Activated T-cell treated with anti-CD3 and anti-CD28 coated beads, Interleukin-2, amount 50 U/mL, for 24 hours (primary cell): ENCODE measurements around the gene CRMP1.

Source experiments
- DNase-seq: peaks from one replicate; pipeline ENCODE4 v3.0.0-alpha.2; 2020
- H3K27ac Mint-ChIP-seq: 2 replicates; pipeline ENCODE4 v1.8.0; 2020; ENCODE audit warnings: mild to moderate bottlenecking, mixed read lengths
- H3K27me3 Mint-ChIP-seq: 2 replicates; pipeline ENCODE4 v1.8.0; 2020; ENCODE audit warnings: mixed read lengths
- H3K36me3 Mint-ChIP-seq: 2 replicates; pipeline ENCODE4 v1.8.0; 2020; ENCODE audit warnings: low read depth, mixed read lengths
- H3K4me1 Mint-ChIP-seq: 2 replicates; pipeline ENCODE4 v1.8.0; 2020; ENCODE audit warnings: low read depth, mixed read lengths
- H3K4me3 Mint-ChIP-seq: 2 replicates; pipeline ENCODE4 v1.8.0; 2020; ENCODE audit warnings: mild to moderate bottlenecking, moderate library complexity, mixed read lengths
- H3K9me3 Mint-ChIP-seq: 2 replicates; pipeline ENCODE4 v1.8.0; 2020; ENCODE audit warnings: mixed read lengths

CRMP1 gene

DNA sequence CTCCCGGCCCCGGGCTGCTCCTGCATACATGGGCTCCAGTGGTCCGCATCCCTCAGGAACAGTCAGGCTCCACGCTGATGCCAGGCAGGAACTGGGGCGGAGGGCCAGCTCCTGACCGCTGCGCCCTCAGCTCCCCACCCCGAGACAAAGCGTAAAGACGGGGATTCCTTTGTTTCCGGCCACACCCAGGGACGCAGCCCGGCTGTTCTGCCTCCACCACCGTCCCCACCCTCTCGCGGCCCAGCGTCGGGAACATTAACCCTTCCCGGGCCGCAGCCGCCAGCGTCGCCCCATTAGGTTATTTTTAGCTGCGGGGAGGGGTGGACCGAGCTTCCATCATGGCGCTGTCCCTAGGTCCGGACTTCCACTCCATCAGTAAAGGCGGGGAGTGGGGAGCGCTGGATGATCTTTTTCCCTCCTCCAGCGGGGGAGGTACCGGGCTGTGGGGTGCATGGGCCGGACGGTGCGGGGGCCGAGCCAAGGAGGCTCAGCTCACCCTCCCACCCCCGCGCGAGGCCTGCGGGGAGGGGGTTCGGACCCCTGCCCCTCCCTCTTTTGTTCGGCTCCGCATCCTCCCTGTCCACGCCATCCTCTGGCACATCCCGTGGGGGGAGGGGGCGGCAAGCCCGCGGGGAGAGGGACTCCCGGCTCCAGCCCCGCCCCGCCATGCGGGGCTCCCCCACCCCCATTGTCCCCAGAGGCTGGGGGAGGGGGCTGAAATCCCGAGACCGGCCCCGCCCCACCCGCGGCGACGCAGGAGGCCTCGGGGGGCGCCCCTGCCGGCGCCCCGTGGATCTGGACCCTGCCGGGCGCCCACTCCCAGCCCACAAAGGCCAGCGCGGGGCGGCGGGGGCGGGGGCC is 5.3 kb downstream of the CRMP1 start:
- Mint-ChIP-seq H3K36me3 (no peaks in the 10 kb centered on the region), H3K27ac (no peak overlapping the region), H3K4me3 (no peak overlapping the region), H3K27me3 (peaks cover 74% of the 10 kb centered on the region), H3K4me1 (peaks cover 3% of the 10 kb centered on the region), H3K9me3 (no peaks in the 10 kb centered on the region)
- no peak for DNase-seq

DNA sequence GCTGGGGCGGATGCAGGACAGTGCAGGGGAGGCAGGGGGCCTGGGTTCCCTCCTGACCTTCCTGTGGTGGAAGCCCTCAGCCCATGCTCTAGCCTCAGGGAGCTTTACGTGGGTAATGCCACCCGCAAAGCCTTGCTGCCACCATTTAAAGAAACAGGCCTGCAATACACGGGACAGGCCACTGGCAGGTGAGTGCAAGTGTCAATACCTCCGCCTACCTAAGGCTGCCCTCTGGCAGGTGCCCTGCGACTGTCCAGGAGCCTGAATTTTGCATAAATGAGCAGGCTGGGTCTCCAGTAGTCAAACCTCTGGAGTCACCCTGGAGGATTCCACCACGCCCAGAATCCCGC is 5.9 kb downstream of the CRMP1 start:
- Mint-ChIP-seq H3K9me3 (no peaks in the 10 kb centered on the region), H3K4me3 (no peak overlapping the region), H3K4me1 (peaks cover 3% of the 10 kb centered on the region), H3K27ac (no peak overlapping the region), H3K27me3 (peaks cover 75% of the 10 kb centered on the region), H3K36me3 (no peaks in the 10 kb centered on the region)
- no peak for DNase-seq

DNA sequence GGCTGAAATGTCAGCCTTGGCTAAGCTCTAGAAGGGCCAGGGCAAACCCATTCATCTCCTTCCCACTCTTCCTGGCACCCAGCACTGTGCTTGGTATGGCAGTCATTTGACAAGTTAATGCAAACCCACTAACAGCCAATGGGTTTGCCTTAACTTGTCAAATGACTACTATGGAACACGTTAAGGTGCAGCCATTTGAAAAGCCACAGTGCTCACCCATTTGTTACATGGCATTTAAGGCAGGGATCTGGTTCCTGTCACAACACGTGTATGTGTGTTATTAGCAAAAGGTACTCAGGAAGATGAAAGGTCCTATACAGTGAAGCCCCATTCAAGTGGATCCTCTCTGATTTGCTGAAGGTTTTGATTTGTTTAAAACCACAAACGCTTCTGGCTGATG is 7.2 kb downstream of the CRMP1 start:
- no peak overlapping the region for H3K27ac Mint-ChIP-seq
- H3K36me3 Mint-ChIP-seq, result no peaks in the 10 kb centered on the region
- H3K4me3 Mint-ChIP-seq, result no peak overlapping the region
- H3K4me1 Mint-ChIP-seq, result peaks cover 2% of the 10 kb centered on the region
- no peaks in the 10 kb centered on the region for H3K9me3 Mint-ChIP-seq
- H3K27me3 Mint-ChIP-seq, result peaks cover 71% of the 10 kb centered on the region
- no peak for DNase-seq

GRCh38 chr4:5884796-5885195 is 8.1 kb downstream of the CRMP1 start:
- Mint-ChIP-seq H3K4me3 (no peak overlapping the region), H3K9me3 (no peaks in the 10 kb centered on the region), H3K27ac (no peak overlapping the region), H3K36me3 (no peaks in the 10 kb centered on the region), H3K27me3 (peaks cover 68% of the 10 kb centered on the region), H3K4me1 (peaks cover 2% of the 10 kb centered on the region)
- DNase-seq, result no peak

DNA sequence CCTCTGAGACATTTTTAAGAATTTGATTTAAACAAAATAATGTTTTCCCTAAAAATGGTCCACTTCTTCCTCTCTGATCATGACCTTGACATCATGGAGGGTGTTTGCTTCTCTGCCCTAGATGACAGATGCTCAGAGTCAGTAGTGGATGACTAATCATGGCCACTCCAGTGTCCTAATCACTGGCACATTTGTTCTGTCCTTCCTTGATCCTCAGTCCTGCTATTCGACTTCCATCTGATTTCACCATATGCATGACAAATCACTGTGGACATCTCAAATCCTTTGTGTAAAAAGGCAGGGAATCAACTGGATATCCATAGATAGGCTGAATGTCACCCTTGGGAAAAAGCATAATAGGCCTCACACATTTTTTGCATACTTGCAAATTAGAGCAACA is 9.0 kb downstream of the CRMP1 start:
- DNase-seq, result no peak
- H3K27ac Mint-ChIP-seq, result no peak overlapping the region
- no peak overlapping the region for H3K4me3 Mint-ChIP-seq
- peaks cover 2% of the 10 kb centered on the region for H3K4me1 Mint-ChIP-seq
- no peaks in the 10 kb centered on the region for H3K36me3 Mint-ChIP-seq
- no peaks in the 10 kb centered on the region for H3K9me3 Mint-ChIP-seq
- peaks cover 59% of the 10 kb centered on the region for H3K27me3 Mint-ChIP-seq

DNA sequence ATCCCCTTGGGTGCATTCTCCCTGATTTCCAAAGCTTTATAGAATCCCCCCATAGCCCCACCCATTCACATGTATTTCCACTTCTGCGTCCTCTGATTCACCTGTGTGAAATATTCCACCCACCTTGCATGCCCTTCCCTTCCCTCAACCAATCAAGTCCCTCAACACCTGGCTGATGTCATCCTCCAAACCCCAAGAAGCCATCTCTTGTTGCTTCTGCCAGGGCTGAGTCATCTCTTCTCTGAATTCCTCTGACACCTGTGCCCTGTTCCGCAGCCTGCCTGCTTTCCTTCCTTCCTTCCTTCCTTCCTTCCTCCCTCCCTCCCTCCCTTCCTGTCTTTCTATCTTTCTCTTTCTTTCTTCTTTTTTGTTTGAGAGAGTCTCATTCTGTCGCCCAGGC is 9.9 kb downstream of the CRMP1 start:
- H3K36me3 Mint-ChIP-seq, result no peaks in the 10 kb centered on the region
- DNase-seq, result no peak
- H3K4me3 Mint-ChIP-seq, result no peak overlapping the region
- H3K9me3 Mint-ChIP-seq, result no peaks in the 10 kb centered on the region
- H3K27ac Mint-ChIP-seq, result no peak overlapping the region
- peaks cover 56% of the 10 kb centered on the region for H3K27me3 Mint-ChIP-seq
- no peaks in the 10 kb centered on the region for H3K4me1 Mint-ChIP-seq

- peaks cover 44% of the 10 kb centered on the region for H3K27me3 Mint-ChIP-seq
- H3K27ac Mint-ChIP-seq, result no peak overlapping the region
- no peak overlapping the region for H3K4me3 Mint-ChIP-seq
- no peaks in the 10 kb centered on the region for H3K9me3 Mint-ChIP-seq
- DNase-seq, result no peak
- no peaks in the 10 kb centered on the region for H3K36me3 Mint-ChIP-seq
- no peaks in the 10 kb centered on the region for H3K4me1 Mint-ChIP-seq
Measured at GRCh38 chr4:5881340-5881739, 11.5 kb downstream of the CRMP1 start.

DNA sequence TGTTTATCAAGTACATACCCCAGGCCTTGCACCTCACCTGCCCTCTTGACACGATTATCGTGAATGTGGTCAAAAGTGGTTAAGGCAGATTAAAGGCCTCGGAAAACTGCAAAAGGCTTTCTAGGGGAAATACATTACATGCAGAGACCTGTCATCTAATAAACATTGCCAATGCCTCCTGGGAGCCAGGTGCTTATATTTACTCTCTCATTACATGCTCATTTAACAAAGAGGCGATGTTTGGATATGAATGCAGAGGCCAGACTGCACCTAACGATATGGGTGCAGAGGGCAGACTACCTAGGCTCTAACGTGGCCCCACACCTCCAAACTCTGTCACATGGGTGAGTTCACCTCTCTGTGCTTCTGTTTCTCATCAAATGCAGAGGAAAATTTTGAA is 14.5 kb downstream of the CRMP1 start:
- Mint-ChIP-seq H3K4me3 (no peak overlapping the region), H3K27me3 (peaks cover 24% of the 10 kb centered on the region), H3K27ac (no peak overlapping the region), H3K36me3 (no peaks in the 10 kb centered on the region), H3K9me3 (no peaks in the 10 kb centered on the region), H3K4me1 (no peaks in the 10 kb centered on the region)
- DNase-seq, result no peak

DNA sequence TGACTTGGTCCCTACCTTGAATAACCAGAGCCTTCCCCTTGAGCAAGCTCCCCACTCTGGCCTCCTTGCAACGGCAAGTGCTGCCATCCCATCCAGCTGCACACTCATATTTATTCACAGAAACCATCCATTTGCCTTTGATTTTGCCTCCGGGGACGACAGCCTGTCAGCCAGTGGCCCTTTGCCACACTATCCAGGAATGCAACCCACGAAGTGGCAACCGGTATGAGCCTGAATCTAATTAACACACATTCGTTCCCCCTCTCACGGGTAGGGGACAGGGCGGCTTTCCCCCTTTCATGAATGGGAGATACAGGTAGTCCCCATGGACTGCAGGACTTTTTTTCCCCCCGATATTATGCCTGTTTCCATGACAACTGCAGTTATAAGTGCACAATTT is 15.5 kb downstream of the CRMP1 start:
- Mint-ChIP-seq H3K9me3 (no peaks in the 10 kb centered on the region), H3K36me3 (no peaks in the 10 kb centered on the region), H3K4me3 (no peak overlapping the region), H3K27me3 (peaks cover 17% of the 10 kb centered on the region), H3K4me1 (no peaks in the 10 kb centered on the region), H3K27ac (no peak overlapping the region)
- no peak for DNase-seq

GRCh38 chr4:5874811-5875449 is 18.0 kb downstream of the CRMP1 start:
- Mint-ChIP-seq H3K36me3 (no peaks in the 10 kb centered on the region), H3K4me3 (no peak overlapping the region), H3K9me3 (no peaks in the 10 kb centered on the region), H3K27ac (no peak overlapping the region), H3K27me3 (peaks cover 20% of the 10 kb centered on the region), H3K4me1 (peaks cover 1% of the 10 kb centered on the region)
- DNase-seq, result no peak

DNA sequence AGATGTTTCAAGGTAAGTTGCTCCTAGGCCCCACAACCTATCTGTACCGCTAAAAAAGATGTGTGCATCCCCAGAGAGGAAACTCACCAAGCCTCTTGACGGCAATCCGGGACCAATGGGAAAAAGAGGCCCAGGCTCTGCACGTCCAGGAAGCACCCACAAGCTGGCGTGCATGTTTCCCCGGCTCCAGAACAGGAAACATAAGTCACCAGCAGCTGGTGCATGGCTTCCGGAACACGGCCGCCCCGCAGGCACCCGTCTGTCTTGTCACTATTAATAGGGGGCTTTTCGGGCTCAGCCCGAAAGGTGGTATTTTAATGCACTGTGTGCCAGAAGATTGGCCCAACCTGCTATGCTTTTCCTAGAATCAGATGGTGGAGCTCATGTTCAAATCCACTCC is 22.2 kb downstream of the CRMP1 start:
- no peak for DNase-seq
- no peak overlapping the region for H3K4me3 Mint-ChIP-seq
- no peak overlapping the region for H3K27ac Mint-ChIP-seq
- peaks cover 14% of the 10 kb centered on the region for H3K4me1 Mint-ChIP-seq
- peaks cover 37% of the 10 kb centered on the region for H3K27me3 Mint-ChIP-seq
- H3K9me3 Mint-ChIP-seq, result no peaks in the 10 kb centered on the region
- H3K36me3 Mint-ChIP-seq, result no peaks in the 10 kb centered on the region

DNA sequence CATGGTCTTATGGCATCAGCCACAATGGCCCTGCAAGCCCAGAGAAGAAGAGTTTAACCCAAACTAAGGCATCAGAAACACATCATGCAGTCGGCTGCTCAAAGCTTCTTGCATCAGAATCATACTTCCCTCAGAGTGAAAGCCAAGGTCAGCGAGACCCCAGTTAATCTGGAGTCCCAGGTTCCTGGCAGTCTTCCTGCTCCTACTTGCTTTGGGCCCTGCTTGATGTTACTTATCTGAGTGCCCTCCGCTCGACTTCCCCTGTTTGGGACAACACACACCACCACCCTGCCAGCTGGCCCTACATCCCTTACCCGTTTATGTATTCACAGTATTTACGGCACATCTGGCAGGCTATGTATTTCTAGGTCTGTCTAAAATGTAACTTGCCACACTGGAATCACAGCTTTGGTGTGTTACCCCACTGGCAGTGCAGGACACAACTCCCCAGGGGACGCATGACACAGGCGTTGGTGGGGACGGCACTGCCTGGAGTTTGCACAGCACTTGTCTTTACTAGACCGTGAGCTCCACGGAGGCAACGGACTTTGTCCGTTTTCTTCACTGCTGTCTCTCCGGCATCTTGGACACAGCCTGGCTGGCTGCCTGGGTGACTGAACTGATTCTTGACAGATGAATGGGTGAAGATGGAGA is 22.8 kb downstream of the CRMP1 start:
- Mint-ChIP-seq H3K9me3 (no peaks in the 10 kb centered on the region), H3K4me1 (peaks cover 16% of the 10 kb centered on the region), H3K4me3 (no peak overlapping the region), H3K27me3 (peaks cover 38% of the 10 kb centered on the region), H3K36me3 (no peaks in the 10 kb centered on the region), H3K27ac (no peak overlapping the region)
- no peak for DNase-seq

DNA sequence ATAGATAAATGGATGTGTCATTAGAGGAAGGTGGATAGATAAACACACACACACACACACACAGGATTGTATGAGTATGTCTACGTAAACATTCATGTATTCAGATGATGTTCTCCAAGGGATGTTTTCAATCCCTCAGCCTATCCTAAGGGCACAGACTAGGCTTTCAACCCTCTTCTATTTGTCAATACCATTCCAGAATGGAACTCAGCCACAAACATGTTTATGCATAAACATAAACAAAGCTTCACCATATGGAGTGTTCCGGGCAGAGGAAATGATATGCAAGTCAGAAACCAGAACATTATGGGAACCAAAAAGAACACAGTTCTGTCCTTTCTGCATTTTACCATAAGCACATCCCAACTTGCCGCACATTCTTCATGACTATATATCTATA is 25.0 kb downstream of the CRMP1 start:
- Mint-ChIP-seq H3K9me3 (no peaks in the 10 kb centered on the region), H3K27me3 (peaks cover 47% of the 10 kb centered on the region), H3K4me1 (peaks cover 25% of the 10 kb centered on the region), H3K27ac (no peak overlapping the region), H3K4me3 (no peak overlapping the region), H3K36me3 (no peaks in the 10 kb centered on the region)
- DNase-seq, result no peak

- Mint-ChIP-seq H3K9me3 (no peaks in the 10 kb centered on the region), H3K4me3 (no peak overlapping the region), H3K27me3 (peaks cover 48% of the 10 kb centered on the region), H3K4me1 (peaks cover 25% of the 10 kb centered on the region), H3K36me3 (no peaks in the 10 kb centered on the region), H3K27ac (no peak overlapping the region)
- DNase-seq, result no peak
Measured at GRCh38 chr4:5866841-5867813, 25.8 kb downstream of the CRMP1 start.
